Epithelial cell of esophagus (primary cell): ENCODE data around the gene STAT5B.

Experiments
- DNase-seq: peaks from one replicate; pipeline ENCODE4 v3.0.0; 2010; ENCODE audit warnings: low read depth
- H3K4me3 ChIP-seq: 2 replicates; pipeline ENCODE4 v1.5.1; 2011; ENCODE audit warnings: mild to moderate bottlenecking, low read length, control low read depth
- TF ChIP-seq, protein P1 (sequence below): IDR thresholded peaks from 2 replicates; pipeline ENCODE4 v1.5.1; 2011; ENCODE audit warnings: low read depth, mild to moderate bottlenecking, low read length, control low read depth, inconsistent platforms; ENCODE audit not compliant: insufficient read depth; ENCODE audit errors: missing control alignments

STAT5B gene

DNA sequence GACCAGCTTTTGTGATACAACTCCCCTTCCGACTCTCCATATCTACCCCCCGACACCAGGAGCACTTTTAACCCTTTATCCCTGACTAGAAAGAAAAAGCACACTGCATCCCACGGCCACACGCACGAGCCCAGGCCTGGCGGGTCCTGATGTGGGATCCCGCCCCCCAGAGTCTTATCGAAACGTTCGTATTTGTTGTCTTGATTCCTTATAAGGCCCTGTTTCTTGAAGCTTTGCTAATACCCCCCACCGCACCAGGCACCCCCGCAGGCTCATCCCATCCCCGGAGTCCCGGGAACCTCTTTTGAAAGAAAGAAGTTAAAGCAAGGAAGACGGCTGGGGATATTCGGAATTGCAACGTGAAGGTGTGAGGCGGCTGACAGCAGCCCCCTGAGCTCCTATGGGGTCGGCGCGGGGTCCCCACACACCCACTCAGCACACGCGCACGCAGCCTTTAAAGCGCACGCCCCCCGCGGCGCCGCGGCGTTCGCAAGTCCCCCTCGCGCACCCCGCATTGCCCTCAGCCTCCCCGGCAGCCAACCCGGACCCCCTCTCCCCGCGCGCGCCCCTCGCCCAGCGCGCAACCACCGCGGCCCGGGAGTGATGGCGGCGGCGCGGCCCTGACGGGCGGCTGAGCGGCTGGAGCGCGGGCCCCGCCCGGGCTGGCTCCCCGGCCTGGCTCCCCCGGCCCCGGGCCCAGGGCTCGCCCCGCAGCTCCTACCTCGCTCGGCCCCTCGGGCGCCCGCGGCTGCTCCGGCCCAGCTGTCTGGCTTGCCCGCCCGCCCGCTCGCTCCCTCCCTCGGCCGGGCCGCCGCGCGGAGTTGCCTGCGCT is 448 bp downstream of the STAT5B start:
- TF ChIP-seq, protein P1, sequence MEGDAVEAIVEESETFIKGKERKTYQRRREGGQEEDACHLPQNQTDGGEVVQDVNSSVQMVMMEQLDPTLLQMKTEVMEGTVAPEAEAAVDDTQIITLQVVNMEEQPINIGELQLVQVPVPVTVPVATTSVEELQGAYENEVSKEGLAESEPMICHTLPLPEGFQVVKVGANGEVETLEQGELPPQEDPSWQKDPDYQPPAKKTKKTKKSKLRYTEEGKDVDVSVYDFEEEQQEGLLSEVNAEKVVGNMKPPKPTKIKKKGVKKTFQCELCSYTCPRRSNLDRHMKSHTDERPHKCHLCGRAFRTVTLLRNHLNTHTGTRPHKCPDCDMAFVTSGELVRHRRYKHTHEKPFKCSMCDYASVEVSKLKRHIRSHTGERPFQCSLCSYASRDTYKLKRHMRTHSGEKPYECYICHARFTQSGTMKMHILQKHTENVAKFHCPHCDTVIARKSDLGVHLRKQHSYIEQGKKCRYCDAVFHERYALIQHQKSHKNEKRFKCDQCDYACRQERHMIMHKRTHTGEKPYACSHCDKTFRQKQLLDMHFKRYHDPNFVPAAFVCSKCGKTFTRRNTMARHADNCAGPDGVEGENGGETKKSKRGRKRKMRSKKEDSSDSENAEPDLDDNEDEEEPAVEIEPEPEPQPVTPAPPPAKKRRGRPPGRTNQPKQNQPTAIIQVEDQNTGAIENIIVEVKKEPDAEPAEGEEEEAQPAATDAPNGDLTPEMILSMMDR: no peak
- peak overlapping the region; percentile 76 for H3K4me3 ChIP-seq
- DNase-seq: no peak

DNA sequence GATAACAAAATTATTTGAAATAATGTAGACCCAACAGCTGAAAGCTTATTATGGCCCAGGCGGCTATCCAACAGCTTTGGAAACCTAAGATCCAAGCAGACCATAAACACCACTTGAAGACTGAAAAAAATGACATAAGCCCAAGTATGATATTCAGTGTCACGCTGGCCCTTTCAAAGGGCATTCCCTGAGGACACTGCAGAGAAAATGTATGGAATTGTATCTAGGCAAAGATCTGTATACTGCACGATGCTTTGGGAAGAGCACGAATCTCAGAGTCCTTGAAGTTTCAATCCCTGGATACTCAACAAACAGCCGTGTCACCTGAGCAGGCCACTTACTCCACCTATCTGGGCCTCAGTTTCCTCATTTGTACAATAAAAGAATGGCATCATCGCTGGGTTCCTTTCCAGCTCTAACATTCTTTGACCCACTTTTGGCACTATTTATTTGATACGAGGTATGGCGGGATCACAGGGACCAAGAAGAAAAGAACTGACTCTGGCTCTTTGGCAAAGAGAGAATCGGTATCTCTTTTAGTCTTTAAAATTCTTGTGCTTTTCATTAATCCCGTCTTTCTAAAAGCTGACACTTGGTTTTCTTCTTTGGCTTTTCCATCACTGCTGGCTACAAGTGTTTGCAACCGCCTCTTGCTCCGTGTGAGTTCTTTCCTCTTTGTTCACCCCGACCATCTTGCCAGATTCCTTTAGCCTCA is 1.2 kb downstream of the STAT5B start:
- TF ChIP-seq, protein P1: no peak
- H3K4me3 ChIP-seq: peak overlapping the region; percentile 76
- DNase-seq: no peak

DNA sequence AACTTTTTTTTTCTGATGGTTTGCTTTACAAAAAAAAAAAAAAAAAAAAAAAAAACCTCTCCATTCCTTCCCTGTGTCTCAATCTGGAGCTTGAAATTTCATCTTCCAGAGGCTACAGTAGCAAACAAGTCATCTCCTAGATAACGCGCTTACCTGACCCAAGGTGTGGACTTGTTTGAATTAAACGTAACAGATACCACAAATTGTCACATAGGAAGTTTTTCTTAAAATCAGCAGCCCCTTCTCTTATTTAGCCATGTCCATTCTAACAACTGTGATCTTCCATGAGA is 2.0 kb downstream of the STAT5B start:
- DNase-seq: no peak
- H3K4me3 ChIP-seq: no peak overlapping the region
- TF ChIP-seq, protein P1: no peak

DNA sequence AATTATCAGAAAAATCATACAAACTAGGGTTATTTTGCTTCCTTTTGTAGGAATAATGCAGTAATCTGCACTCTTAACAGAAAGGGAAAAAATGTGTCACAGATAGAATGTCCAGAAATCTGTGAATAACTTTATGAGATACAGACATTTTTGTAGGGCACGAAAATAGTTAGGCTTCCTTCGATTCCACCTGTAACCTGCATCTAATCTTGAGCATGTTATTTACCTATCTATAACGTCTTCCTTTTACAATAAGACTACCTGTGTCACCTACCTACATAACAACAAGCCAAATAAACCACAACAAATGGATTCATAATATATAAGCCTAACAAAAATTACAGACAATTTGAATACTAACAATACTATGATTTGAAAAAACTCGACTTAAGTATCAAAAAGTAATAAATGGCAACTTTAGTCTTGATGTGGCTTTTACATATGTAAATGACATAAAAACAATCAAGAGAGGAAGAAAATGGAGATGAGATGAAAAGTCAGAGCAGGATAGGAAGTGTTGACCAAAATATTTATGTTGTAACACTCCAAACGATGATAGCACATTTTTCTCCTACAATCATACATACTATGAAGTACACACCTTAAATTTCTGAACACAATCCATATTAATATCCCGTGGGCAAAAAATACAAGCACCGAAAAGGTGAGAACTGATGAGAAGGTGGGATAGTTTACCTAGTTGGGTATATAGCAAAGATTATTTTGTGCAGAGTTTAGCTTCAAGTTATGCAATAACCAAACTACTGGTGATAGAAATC is 2.5 kb downstream of the STAT5B start:
- no peak overlapping the region for H3K4me3 ChIP-seq
- TF ChIP-seq, protein P1: no peak
- DNase-seq: no peak

DNA sequence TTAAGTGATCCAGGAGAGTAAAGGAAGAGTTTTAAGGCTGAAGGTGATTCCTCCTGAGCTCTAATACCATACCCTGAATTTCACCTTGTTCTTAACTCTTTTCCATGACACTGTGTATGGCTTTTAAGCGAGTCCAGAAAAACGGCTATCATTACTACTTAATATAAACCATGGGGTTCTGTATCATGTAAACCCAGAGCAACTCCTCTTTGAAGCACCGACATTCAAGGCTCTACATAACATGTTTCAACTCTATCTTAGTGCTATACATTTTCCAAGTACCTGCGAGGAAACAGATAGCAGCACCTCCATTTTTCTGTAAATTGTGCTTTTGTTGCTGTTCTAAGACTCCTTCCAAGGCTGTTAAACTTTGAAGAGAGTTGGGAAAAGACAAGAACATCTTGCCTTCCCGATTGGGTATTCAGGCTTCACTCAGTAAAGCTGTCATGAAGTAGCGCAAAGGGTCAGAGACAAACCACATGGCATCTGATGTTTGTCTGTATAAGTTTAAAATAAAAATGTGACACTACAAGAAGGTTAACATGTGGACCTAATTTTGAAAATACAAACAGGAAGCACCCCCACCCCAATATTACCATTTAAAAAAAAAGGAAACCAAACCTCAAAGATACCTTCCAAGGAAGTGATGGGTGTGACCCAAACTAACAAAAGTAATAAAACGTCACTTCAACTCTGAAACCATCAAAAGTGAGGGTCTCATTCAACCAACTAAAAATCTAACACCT is 3.9 kb downstream of the STAT5B start:
- H3K4me3 ChIP-seq: no peak overlapping the region
- TF ChIP-seq, protein P1: no peak
- DNase-seq: no peak

DNA sequence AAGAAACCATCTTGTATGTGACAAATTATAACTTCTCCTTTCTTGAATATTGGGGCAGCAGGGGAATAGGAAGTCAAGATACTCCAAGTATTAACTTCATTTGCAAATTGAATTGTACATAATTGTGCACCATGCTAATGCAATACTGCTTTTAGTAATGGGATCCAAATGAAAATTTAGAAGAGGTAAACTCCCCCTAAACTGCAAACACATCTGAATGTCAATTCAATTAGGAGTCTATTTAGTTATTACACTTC is 4.5 kb downstream of the STAT5B start:
- TF ChIP-seq, protein P1: no peak
- no peak for DNase-seq
- H3K4me3 ChIP-seq: no peak overlapping the region
